Measurements from ENCODE around the gene EDDM3A.
"Not testable (repeated sequence)": the region's sequence is repeated elsewhere in the genome, so short reads cannot be mapped to it uniquely, and the experiment has no call there.

- TF ChIP-seq, protein P1, sequence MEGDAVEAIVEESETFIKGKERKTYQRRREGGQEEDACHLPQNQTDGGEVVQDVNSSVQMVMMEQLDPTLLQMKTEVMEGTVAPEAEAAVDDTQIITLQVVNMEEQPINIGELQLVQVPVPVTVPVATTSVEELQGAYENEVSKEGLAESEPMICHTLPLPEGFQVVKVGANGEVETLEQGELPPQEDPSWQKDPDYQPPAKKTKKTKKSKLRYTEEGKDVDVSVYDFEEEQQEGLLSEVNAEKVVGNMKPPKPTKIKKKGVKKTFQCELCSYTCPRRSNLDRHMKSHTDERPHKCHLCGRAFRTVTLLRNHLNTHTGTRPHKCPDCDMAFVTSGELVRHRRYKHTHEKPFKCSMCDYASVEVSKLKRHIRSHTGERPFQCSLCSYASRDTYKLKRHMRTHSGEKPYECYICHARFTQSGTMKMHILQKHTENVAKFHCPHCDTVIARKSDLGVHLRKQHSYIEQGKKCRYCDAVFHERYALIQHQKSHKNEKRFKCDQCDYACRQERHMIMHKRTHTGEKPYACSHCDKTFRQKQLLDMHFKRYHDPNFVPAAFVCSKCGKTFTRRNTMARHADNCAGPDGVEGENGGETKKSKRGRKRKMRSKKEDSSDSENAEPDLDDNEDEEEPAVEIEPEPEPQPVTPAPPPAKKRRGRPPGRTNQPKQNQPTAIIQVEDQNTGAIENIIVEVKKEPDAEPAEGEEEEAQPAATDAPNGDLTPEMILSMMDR (conservative IDR thresholded peaks at IDR 0.05 in 1 of 2, IDR thresholded peaks at IDR 0.05 in 1 of 2; ENCODE audit: extremely low read depth in 1 of 2, insufficient read depth in 1 of 2, low read depth in 1 of 2, low read length in 2 of 2): not testable (repeated sequence)
- TF ChIP-seq EZH2 (IDR thresholded peaks at IDR 0.05; ENCODE audit: borderline replicate concordance, low read length): not testable (repeated sequence)
Observed at GRCh38 chr14:20759465-20759864, 13.8 kb downstream of the EDDM3A start.
